ENCODE data around the gene MYRF. TPM values are rescaled to one million over a fixed set of nuclear protein-coding genes. Genes with fewer than 3 reads are reported as not detected.
A peak's percentile ranks its signal among the peaks of the same experiment; 100 is the strongest.

MYRF gene
- total and polyA plus RNA-seq, 9 of the 15 experiments (the other 6 are each of a cell fraction or from before 2014, with no cell fraction given): 2.3 to 25.8 (median 7.1) TPM

DNA sequence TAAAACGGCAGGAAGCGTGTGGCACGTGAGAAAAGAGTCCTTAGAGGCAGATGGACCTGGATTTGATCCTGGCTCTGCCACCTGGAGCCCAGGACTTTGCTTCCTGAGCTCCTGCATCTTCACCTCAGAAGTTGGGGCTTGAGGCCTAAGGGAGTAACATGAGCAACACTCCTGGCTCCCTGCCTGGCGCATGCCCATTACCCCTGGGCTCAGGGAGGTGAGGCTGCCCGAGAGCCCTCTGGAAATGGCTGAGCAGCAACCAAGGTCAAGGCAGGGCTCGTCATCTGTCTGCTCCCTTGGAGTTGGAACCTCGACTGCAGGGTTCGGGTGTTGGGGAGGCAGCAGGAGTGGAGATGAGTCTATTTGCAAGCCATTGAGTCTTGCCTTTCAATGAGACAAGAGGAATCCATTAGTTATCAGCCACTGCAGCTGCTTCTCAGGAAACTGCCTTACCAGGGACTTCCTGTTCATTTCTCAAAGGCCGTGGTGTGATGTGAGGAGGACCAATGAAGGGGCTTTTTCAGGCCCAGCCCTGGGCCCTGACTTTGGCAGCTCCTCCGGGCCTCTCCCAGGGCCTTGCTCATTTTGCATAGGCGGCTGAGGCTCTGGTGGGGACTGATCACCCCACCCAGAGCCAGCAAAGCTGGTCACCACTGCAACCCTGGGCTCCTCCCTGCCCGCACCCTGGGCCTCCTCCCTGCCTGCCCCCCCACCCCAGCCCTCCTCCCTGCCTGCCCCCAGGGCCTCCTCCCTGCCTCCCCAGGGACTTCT is 82.0 kb downstream of the MYRF start (continued):
- TF ChIP-seq, protein P1, sequence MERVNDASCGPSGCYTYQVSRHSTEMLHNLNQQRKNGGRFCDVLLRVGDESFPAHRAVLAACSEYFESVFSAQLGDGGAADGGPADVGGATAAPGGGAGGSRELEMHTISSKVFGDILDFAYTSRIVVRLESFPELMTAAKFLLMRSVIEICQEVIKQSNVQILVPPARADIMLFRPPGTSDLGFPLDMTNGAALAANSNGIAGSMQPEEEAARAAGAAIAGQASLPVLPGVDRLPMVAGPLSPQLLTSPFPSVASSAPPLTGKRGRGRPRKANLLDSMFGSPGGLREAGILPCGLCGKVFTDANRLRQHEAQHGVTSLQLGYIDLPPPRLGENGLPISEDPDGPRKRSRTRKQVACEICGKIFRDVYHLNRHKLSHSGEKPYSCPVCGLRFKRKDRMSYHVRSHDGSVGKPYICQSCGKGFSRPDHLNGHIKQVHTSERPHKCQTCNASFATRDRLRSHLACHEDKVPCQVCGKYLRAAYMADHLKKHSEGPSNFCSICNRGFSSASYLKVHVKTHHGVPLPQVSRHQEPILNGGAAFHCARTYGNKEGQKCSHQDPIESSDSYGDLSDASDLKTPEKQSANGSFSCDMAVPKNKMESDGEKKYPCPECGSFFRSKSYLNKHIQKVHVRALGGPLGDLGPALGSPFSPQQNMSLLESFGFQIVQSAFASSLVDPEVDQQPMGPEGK (CRISPR knock-in tag; IDR thresholded peaks at IDR 0.05; ENCODE audit: borderline replicate concordance): no peak
- TF ChIP-seq ETS2 (tag; IDR thresholded peaks at IDR 0.05; ENCODE audit: borderline replicate concordance, poor library complexity, severe bottlenecking): no peak
- peak; percentile 87 for TF ChIP-seq TBP (optimal IDR thresholded peaks at IDR 0.05; ENCODE audit: low read depth, low read length)
- peak; percentile 99 for TF ChIP-seq NFRKB (IDR thresholded peaks at IDR 0.05; ENCODE audit: low read depth)
- TF ChIP-seq XRCC5 (IDR thresholded peaks at IDR 0.05; ENCODE audit: low read depth, low read length): no peak
- no peak for TF ChIP-seq ZNF445 (CRISPR knock-in tag; IDR thresholded peaks at IDR 0.05; ENCODE audit: low read depth)
- TF ChIP-seq TEAD2 (tag; IDR thresholded peaks at IDR 0.05): no peak
- peak; percentile 93 for TF ChIP-seq ETV1 (tag; conservative IDR thresholded peaks at IDR 0.05; ENCODE audit: low read depth)
- TF ChIP-seq, protein P2, sequence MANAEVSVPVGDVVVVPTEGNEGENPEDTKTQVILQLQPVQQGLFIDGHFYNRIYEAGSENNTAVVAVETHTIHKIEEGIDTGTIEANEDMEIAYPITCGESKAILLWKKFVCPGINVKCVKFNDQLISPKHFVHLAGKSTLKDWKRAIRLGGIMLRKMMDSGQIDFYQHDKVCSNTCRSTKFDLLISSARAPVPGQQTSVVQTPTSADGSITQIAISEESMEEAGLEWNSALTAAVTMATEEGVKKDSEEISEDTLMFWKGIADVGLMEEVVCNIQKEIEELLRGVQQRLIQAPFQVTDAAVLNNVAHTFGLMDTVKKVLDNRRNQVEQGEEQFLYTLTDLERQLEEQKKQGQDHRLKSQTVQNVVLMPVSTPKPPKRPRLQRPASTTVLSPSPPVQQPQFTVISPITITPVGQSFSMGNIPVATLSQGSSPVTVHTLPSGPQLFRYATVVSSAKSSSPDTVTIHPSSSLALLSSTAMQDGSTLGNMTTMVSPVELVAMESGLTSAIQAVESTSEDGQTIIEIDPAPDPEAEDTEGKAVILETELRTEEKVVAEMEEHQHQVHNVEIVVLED (CRISPR knock-in tag; IDR thresholded peaks at IDR 0.05): no peak
- TF ChIP-seq EP400 (IDR thresholded peaks at IDR 0.05): peak; percentile 55; the same call in 1 of the 2 replicates
- peak; percentile 15; the same call in 1 of the 2 replicates for TF ChIP-seq KLF6 (CRISPR knock-in tag; IDR thresholded peaks at IDR 0.05; ENCODE audit: borderline replicate concordance)
- TF ChIP-seq BRD4 (IDR thresholded peaks at IDR 0.05): peak; percentile 49; the same call in 1 of the 2 replicates
- TF ChIP-seq, protein P3, sequence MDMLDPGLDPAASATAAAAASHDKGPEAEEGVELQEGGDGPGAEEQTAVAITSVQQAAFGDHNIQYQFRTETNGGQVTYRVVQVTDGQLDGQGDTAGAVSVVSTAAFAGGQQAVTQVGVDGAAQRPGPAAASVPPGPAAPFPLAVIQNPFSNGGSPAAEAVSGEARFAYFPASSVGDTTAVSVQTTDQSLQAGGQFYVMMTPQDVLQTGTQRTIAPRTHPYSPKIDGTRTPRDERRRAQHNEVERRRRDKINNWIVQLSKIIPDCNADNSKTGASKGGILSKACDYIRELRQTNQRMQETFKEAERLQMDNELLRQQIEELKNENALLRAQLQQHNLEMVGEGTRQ (CRISPR knock-in tag; IDR thresholded peaks at IDR 0.05): no peak
- no peak for TF ChIP-seq SP2 (IDR thresholded peaks at IDR 0.05; ENCODE audit: extremely low read depth, low read depth, low read length, poor library complexity, severe bottlenecking)
- TF ChIP-seq, protein P4, sequence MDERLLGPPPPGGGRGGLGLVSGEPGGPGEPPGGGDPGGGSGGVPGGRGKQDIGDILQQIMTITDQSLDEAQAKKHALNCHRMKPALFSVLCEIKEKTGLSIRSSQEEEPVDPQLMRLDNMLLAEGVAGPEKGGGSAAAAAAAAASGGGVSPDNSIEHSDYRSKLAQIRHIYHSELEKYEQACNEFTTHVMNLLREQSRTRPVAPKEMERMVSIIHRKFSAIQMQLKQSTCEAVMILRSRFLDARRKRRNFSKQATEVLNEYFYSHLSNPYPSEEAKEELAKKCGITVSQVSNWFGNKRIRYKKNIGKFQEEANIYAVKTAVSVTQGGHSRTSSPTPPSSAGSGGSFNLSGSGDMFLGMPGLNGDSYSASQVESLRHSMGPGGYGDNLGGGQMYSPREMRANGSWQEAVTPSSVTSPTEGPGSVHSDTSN (CRISPR knock-in tag; IDR thresholded peaks at IDR 0.05; ENCODE audit: low read depth): no peak
- TF ChIP-seq, protein P4 (tag; conservative IDR thresholded peaks at IDR 0.05; ENCODE audit: low read depth): peak; percentile 48; the same call in 1 of the 2 replicates
- TF ChIP-seq KDM5B (IDR thresholded peaks at IDR 0.05; ENCODE audit: insufficient replicate concordance, low read depth, low read length): peak; percentile 46
- no peak for TF ChIP-seq MAFG (tag; conservative IDR thresholded peaks at IDR 0.05)
- TF ChIP-seq DPF2 (IDR thresholded peaks at IDR 0.05): peak; percentile 84; the same call in 1 of the 2 replicates
- peak; percentile 75 for TF ChIP-seq NCOR1 (IDR thresholded peaks at IDR 0.05)
- no peak for TF ChIP-seq ZNF699 (CRISPR knock-in tag; IDR thresholded peaks at IDR 0.05; ENCODE audit: insufficient replicate concordance)

Measured in K562 (cell line).